GM19455 (cell line): Measurements from ENCODE around the gene OSGEPL1.
"Not testable (repeated sequence)": the region's sequence is repeated elsewhere in the genome, so short reads cannot be mapped to it uniquely, and the experiment has no call there.

Experiments used
- ATAC-seq: cut with Tn5 transposase; IDR thresholded peaks from one replicate; pipeline ENCODE4 v1.9.1; 2021; ENCODE audit not compliant: unreplicated experiment

OSGEPL1 gene

GRCh38 chr2:189751080-189751658 lies 11.4 kb downstream of the OSGEPL1 start:
- ATAC-seq: no peak

GRCh38 chr2:189729430-189729829 lies 33.2 kb downstream of the OSGEPL1 start:
- no peak for ATAC-seq

DNA sequence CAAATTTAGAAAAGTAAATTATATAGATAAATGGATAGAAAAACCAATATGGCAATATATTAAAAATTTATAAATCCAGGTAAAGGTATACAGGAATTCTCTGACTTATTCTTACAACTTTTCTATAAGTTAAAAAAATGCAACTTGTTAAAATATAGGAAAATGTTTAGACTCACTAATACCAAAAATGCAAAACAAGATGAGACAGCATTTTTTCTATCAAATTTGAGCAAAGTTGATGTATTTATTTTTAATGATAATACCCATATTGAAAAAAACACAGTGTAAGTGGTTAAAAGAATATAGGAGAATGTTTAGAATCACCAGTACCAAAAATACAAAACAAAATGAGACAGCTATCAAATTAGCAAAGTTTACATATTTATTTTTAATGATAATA lies 35.7 kb downstream of the OSGEPL1 start:
- ATAC-seq: no peak

GRCh38 chr2:189726271-189726670 lies 36.3 kb downstream of the OSGEPL1 start:
- ATAC-seq: no peak

DNA sequence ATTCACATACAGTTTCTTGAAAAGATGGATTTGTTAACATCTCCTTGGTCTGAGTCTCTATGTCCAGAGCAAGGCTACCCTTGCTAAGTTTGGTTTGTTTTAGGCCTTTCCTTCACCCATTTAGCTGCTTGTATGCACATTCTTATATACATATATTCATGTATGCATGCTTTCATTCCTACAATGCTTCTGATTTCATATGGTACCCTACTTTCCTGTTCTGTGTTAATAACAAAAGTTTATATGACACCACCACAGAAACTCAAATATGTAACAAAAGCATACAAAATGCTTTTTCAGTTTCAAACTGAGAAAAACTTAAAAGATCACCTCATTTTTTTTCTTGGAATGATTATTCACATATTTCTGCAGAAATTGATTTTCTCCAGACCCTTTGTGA lies 39.4 kb downstream of the OSGEPL1 start:
- no peak for ATAC-seq

GRCh38 chr2:189719571-189719970 lies 43.0 kb downstream of the OSGEPL1 start:
- ATAC-seq: no peak

- ATAC-seq: not testable (repeated sequence)
Observed at GRCh38 chr2:189717593-189717992, 45.0 kb downstream of the OSGEPL1 start.

GRCh38 chr2:189709501-189710221 lies 52.9 kb downstream of the OSGEPL1 start:
- no peak for ATAC-seq

DNA sequence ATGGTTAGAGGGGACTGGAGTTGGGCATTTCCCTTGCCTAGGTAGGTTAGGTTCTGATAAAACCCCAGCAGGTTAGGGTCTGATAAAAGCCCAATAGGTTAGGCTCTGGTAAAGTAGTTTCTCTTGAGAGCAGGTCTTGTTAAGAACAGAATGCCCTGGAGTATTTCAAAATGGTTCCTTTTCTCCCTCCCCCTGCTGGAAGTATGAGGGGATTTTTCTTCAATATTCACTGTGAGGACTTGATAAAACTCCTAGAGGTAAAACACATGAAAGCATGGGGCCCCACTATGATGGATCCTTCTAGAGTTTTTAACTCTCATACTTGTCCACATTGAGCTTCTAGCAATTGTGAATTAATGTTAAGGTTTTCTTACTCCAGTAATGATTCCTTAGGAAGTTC lies 60.5 kb downstream of the OSGEPL1 start:
- no peak for ATAC-seq

DNA sequence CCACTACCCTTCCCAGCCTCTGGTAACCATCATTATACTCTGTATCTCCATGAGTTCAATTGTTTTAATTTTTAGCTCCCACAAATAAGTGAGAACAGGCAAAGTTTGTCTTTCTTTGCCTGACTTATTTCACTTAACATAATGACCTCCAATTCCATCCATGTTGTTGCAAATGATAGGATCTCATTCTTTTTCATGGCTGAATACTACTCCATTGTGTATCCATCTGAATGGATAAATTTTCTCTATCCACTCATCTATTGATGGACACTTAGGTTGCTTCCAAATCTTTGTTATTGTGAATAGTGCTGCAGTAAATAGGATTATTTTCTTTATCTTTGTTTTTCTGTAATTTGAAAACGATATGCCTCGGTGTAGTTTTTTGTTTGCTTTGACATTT lies 61.9 kb downstream of the OSGEPL1 start:
- no peak for ATAC-seq

- ATAC-seq: no peak
Observed at GRCh38 chr2:189698020-189698887, 64.3 kb downstream of the OSGEPL1 start.
